SK-N-SH treated with all-trans-retinoic acid at 6 μM for 48 hours (cell line): ENCODE data around the gene ZNF135.

Experiments used
- ARNTL ChIP-seq: fragments of 450-650 bp; formaldehyde crosslinking; IDR thresholded peaks from 2 replicates; pipeline ENCODE4 v1.5.0; 2020; ENCODE audit warnings: low read depth, mild to moderate bottlenecking, moderate library complexity, borderline replicate concordance
- CSDC2 ChIP-seq: fragments of 250-450 bp; sonication (Bioruptor Pico); IDR thresholded peaks from 2 replicates; pipeline ENCODE4 v1.5.0; 2020; ENCODE audit warnings: mild to moderate bottlenecking, moderate library complexity
- PATZ1 ChIP-seq: fragments of 250-450 bp; sonication (Bioruptor Pico); IDR thresholded peaks from 2 replicates; pipeline ENCODE4 v1.8.0; 2020; ENCODE audit warnings: mild to moderate bottlenecking, moderate library complexity, borderline replicate concordance
- SNAI2 ChIP-seq: fragments of 250-450 bp; sonication (Bioruptor Pico); IDR thresholded peaks from 2 replicates; pipeline ENCODE4 v1.5.0; 2020; ENCODE audit warnings: mild to moderate bottlenecking, moderate library complexity

DNA sequence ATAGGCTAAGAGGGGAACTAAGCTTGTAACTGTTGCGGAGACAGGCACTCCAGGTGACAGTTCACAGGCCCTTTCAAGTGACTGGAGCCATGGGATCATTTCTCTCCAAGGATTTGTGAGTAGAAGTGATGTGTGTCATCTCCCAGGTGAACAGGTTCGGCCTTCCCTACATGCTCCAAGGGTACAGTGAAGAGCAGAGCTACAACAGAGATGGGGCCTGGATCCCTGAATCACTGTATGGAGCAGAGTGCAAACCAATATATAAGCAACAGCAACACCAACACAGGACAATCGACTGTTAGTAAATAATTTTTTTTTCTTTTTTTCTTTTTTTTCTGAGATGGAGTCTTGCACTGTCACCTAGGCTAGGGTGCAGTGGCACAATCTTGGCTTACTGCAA lies 23.9 kb downstream of the ZNF135 start:
- TF ChIP-seq ARNTL (no peak), CSDC2 (CRISPR knock-in tag) (no peak), SNAI2 (no peak), PATZ1 (CRISPR knock-in tag) (no peak)
